Measurements from ENCODE around the gene SERP1.

SERP1 gene

DNA sequence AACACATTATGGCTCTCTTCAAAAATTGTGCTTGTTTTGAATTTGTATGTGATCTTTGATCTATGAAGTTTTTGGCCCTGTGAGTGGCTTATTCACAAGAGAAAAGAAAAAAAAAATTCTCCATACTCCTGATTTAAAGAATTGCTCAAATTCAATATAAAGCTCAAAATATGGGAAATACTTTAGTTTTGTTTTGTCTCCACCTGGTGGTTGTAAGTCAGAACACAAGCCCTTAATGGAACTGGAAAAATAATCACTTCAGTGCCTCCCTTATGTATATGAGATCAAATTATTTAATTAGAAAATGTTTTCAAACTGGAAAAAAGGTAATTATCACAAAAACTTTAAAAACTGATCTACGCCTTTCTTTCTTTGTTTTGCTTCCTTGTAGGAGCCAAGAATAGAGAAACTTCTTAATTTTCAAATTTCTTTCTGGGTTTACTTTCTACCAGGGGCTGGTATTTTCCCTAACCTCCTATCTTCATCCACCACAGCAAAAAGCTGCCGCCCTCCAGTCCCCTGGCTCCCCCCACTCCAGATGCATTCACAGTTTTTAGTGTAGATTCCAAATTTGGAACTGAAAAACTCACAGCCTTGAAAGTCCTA, 50.6 kb downstream of the SERP1 start:
- no peak overlapping the region for H3K4me3 ChIP-seq (ENCODE audit: low read depth, low read length)
- peak; percentile 5 for DNase-seq (ENCODE audit: low read depth, low spot score)
- POLR2A ChIA-PET = interaction anchor here (1.0 kb wide), 1 partner anchor 87 kb away, joined by 4 read pairs; no protein-coding TSS in a partner anchor
- TF ChIP-seq, protein P1, sequence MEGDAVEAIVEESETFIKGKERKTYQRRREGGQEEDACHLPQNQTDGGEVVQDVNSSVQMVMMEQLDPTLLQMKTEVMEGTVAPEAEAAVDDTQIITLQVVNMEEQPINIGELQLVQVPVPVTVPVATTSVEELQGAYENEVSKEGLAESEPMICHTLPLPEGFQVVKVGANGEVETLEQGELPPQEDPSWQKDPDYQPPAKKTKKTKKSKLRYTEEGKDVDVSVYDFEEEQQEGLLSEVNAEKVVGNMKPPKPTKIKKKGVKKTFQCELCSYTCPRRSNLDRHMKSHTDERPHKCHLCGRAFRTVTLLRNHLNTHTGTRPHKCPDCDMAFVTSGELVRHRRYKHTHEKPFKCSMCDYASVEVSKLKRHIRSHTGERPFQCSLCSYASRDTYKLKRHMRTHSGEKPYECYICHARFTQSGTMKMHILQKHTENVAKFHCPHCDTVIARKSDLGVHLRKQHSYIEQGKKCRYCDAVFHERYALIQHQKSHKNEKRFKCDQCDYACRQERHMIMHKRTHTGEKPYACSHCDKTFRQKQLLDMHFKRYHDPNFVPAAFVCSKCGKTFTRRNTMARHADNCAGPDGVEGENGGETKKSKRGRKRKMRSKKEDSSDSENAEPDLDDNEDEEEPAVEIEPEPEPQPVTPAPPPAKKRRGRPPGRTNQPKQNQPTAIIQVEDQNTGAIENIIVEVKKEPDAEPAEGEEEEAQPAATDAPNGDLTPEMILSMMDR (IDR thresholded peaks at IDR 0.05; ENCODE audit: insufficient read depth, low read length, missing control alignments) = peak; percentile 34
- CTCF ChIA-PET = interaction anchor here (0.7 to 6.3 kb wide), 65 partner anchors 9 to 729 kb away, joined by 3 to 88 read pairs (median 5); no protein-coding TSS in a partner anchor

DNA sequence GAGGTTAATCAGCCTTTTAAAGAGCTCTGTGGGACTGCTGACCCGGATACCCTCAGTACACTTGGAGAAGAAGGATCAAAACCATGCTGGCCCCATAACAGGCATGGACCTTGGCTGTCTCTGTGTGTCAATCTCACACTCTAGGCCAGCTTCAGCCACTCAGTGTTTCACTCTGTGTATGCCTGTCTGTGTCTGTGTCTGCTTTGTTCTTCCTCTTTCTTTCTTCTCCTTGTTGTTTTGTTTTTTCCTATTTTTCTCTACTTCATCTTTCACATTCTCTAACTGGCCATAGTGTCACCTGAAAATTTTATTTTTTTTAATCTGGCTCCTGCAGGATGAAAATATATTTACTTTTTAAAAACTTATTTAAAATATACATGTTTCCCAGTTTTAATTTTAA, 51.1 kb downstream of the SERP1 start:
- no peak overlapping the region for H3K4me3 ChIP-seq (ENCODE audit: low read depth, low read length)
- TF ChIP-seq, protein P1 (IDR thresholded peaks at IDR 0.05; ENCODE audit: insufficient read depth, low read length, missing control alignments) = no peak
- DNase-seq (ENCODE audit: low read depth, low spot score) = no peak
- ChIA-PET POLR2A (interaction anchor here (1.0 kb wide), 1 partner anchor 86 kb away, joined by 4 read pairs; no protein-coding TSS in a partner anchor), CTCF (interaction anchor here (0.7 to 6.3 kb wide), 58 partner anchors 9 to 729 kb away, joined by 3 to 88 read pairs (median 6); no protein-coding TSS in a partner anchor)

DNA sequence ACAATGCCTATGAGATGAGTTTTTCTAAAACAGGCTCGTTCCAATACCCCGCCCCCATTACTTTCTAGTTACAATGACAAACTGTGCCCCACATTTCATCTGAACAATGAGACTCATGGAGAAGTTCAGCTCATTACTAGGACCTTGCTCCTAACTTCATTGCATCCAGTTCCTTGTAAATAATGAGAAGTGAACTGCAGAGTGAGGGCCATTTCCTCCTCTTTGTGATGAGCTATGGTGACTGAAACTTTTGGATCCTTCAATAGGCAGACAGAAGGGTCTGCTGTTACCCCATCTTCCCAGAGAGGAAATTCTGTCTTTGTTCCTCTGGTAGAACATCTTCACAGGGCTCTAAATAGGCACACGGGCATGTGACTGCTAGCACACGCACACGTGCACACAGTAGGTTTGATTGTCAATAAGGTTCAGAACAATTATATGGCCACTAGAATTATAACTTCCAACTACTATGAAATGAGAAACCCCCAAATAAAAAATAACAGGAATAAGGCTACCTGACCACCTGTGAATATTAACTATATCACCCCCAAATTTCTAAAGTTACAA, 51.8 kb downstream of the SERP1 start:
- TF ChIP-seq, protein P1 (IDR thresholded peaks at IDR 0.05; ENCODE audit: insufficient read depth, low read length, missing control alignments) = no peak
- POLR2A ChIA-PET = no interaction called here
- no peak overlapping the region for H3K4me3 ChIP-seq (ENCODE audit: low read depth, low read length)
- DNase-seq (ENCODE audit: low read depth, low spot score) = no peak
- CTCF ChIA-PET = interaction anchor here (1.1 to 6.3 kb wide), 33 partner anchors 10 to 728 kb away, joined by 3 to 88 read pairs (median 7); no protein-coding TSS in a partner anchor
